Uterus (tissue), 2 donors: ENCODE measurements around the gene MYH15.

ENCODE experiments used
- POLR2A ChIP-seq, 2 donors: fragments of 450-650 bp; IDR thresholded peaks; one replicate each; pipeline ENCODE4 v1.6.1; 2016; ENCODE audit warnings: antibody characterized with exemption in 2 of 2, mild to moderate bottlenecking in 1 of 2, moderate library complexity in 1 of 2
- TF ChIP-seq, protein P1 (sequence below), 4 experiments: fragments of 200-600 bp in 2 of 4; fragments of 450-650 bp in 2 of 4; sonication (generic) in 2 of 4; IDR thresholded peaks; one replicate each; pipeline ENCODE4 v1.5.1; 2016 to 2019; ENCODE audit warnings: antibody characterized with exemption in 4 of 4, mild to moderate bottlenecking in 2 of 4, moderate library complexity in 1 of 4

DNA sequence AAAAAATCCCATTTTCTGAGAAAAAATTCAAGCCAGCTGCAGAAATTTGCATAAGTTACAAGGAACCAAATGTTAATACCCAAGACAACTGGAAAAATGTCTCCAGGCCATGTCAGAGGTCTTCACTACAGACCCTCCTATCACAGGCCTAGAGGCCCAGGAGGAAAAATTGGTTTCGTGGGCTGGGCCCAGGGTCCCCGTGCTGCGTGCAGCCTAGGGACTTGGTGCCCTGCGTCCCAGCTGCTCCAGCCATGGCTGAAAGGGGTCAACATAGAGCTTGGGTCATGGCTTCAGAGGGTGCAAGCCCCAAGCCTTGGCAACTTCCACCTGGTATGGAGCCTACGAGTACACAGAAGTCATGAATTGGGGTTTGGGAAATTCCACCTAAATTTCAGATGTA lies 78.0 kb downstream of the MYH15 start:
- TF ChIP-seq, protein P1, sequence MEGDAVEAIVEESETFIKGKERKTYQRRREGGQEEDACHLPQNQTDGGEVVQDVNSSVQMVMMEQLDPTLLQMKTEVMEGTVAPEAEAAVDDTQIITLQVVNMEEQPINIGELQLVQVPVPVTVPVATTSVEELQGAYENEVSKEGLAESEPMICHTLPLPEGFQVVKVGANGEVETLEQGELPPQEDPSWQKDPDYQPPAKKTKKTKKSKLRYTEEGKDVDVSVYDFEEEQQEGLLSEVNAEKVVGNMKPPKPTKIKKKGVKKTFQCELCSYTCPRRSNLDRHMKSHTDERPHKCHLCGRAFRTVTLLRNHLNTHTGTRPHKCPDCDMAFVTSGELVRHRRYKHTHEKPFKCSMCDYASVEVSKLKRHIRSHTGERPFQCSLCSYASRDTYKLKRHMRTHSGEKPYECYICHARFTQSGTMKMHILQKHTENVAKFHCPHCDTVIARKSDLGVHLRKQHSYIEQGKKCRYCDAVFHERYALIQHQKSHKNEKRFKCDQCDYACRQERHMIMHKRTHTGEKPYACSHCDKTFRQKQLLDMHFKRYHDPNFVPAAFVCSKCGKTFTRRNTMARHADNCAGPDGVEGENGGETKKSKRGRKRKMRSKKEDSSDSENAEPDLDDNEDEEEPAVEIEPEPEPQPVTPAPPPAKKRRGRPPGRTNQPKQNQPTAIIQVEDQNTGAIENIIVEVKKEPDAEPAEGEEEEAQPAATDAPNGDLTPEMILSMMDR (IDR thresholded peaks at IDR 0.05), result no peak
- TF ChIP-seq POLR2A (IDR thresholded peaks at IDR 0.05), result no peak
